Activated T-cell treated with anti-CD3 and anti-CD28 coated beads, Interleukin-2, amount 50 U/mL, for 72 hours (primary cell): ENCODE results near the gene FTH1. TPM values are rescaled to one million over a fixed set of nuclear protein-coding genes. Genes with fewer than 3 reads are reported as not detected.

Source experiments
- ATAC-seq, 2 donors: fragments of 150-1000 bp; cut with Tn5 transposase; replicated peaks in 1 of 2; 2 replicates each; pipeline ENCODE4 v1.10.0; 2021; ENCODE audit warnings: moderate library complexity in 2 of 2, mild to moderate bottlenecking in 1 of 2
- DNase-seq, 2 donors: peaks; one replicate each; pipeline ENCODE4 v3.0.0; 2021 to 2022; ENCODE audit warnings: mixed read lengths in 1 of 2
- H3K27ac Mint-ChIP-seq: one replicate; pipeline ENCODE4 v1.8.0; 2022; ENCODE audit warnings: mild to moderate bottlenecking, moderate library complexity, mixed read lengths
- H3K27me3 Mint-ChIP-seq: one replicate; pipeline ENCODE4 v1.8.0; 2022; ENCODE audit warnings: low read depth, mixed read lengths
- H3K36me3 Mint-ChIP-seq, 2 donors: one replicate each; pipeline ENCODE4 v1.8.0; 2022; ENCODE audit warnings: mixed read lengths in 2 of 2, mild to moderate bottlenecking in 1 of 2; ENCODE audit not compliant: insufficient read depth in 2 of 2
- H3K4me1 Mint-ChIP-seq: one replicate; pipeline ENCODE4 v1.8.0; 2022; ENCODE audit warnings: low read depth, mixed read lengths
- H3K4me3 Mint-ChIP-seq, 2 donors: one replicate each; pipeline ENCODE4 v1.8.0; 2022; ENCODE audit warnings: mild to moderate bottlenecking in 2 of 2, mixed read lengths in 2 of 2, moderate library complexity in 2 of 2
- H3K9me3 Mint-ChIP-seq, 2 donors: one replicate each; pipeline ENCODE4 v1.8.0; 2022; ENCODE audit warnings: mixed read lengths in 2 of 2
- total RNA-seq, 2 donors: library from RNA; stranded (reverse); gene quantifications; one replicate each; pipeline ENCODE4 v1.2.3, GENCODE V29; 2022

The FTH1 gene
- total RNA-seq, 2 donors from 2014 or later = 1,135 to 1,244 TPM

DNA sequence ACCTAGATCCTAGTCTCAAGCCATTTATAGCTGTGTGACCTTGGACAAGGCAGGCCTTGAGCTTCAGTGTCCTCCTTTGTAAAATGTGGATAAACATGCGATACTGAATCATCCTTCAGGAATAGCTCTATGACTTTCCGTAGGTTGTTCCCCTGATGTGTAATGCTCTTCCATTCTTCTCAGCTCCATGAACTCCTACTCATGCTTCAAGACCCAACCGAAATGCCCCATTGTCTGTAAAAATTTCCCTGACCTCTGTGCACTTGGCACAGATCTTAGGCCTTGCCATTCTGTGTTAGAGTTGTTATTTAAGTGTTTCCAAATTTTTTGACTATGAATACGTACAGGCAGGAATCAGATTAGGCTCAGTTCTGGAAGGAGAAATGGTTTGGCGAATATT lies 20.5 kb downstream of the FTH1 start:
- Mint-ChIP-seq H3K4me1 (peaks cover 21% of the 10 kb centered on the region), H3K27me3 (peaks cover 13% of the 10 kb centered on the region), H3K4me3 (no peak overlapping the region), H3K36me3 (no peaks in the 10 kb centered on the region), H3K9me3 (no peaks in the 10 kb centered on the region), H3K27ac (no peak overlapping the region)
- ATAC-seq = no peak
- DNase-seq = no peak

DNA sequence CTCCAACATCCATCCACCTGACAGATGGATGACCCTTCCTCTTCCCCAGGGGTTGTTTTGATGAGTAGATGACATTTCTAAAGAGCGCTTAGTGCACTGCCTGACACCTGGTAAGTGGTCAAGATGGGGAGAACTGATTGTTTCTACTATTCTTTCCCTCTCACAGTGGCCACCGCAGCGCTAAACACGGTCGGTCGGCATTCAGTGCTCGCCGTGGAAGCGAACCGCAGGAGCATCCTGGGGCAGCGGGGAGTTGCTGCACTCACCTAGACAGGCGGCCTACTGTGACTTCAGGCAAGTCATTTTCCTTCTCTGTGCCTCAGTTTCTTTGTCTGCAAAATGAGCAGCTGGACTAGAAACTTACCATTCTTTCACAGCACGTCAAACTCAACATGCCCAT lies 22.2 kb downstream of the FTH1 start:
- no peak overlapping the region for H3K4me3 Mint-ChIP-seq
- no peak for ATAC-seq

DNA sequence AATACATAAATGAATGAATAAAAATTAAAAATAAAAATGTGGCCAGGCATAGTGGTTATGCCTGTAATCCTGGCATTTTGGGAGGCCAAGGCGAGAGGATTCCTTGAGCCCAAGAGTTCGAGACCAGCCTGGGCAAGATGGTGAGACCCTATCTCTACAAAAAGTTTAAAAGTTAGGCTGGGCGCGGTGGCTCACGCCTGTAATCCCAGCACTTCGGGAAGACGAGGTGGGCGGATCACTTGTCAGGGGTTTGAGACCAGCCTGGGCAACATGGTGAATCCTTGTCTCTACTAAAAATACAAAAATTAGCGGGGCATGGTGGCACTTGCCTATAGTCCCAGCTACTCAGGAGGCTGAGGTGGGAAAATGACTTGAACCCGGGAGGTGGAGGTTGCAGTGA lies 27.0 kb downstream of the FTH1 start:
- H3K9me3 Mint-ChIP-seq = peaks cover 5 to 6% of the 10 kb centered on the region in 2 donors
- no peaks in the 10 kb centered on the region for H3K4me1 Mint-ChIP-seq
- no peak overlapping the region for H3K4me3 Mint-ChIP-seq
- no peak overlapping the region for H3K27ac Mint-ChIP-seq
- peaks cover 19% of the 10 kb centered on the region for H3K27me3 Mint-ChIP-seq
- ATAC-seq (no peak), DNase-seq (no peak)
- peaks cover 2 to 3% of the 10 kb centered on the region in 2 donors for H3K36me3 Mint-ChIP-seq

More for the DNA sequence above, 22.2 kb downstream of the FTH1 start:
- Mint-ChIP-seq H3K36me3 (no peaks in the 10 kb centered on the region), H3K9me3 (no peaks in the 10 kb centered on the region), H3K27ac (no peak overlapping the region), H3K4me1 (peaks cover 17% of the 10 kb centered on the region), H3K27me3 (peaks cover 13% of the 10 kb centered on the region)
- DNase-seq = no peak

DNA sequence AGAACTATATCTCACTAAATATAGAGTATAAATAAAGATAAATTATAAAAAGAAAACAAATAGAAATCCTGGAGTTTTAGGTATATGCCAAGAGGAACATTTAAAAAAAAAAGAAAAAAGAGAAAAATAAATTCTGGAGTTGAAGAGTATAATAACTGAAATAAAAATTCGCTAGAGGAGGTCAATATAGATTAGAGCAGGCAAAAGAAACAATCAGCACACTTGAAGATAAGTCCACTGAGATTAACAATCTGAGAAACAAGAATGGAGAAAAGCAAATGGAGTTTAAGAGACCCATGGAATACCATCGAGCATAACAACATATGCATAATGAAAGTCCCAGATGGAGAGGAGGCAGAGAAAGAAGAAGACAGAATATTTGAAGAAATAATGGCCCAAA lies 31.6 kb downstream of the FTH1 start:
- ATAC-seq (no peak), DNase-seq (no peak)
- H3K4me3 Mint-ChIP-seq = no peak overlapping the region
- peaks cover 8 to 9% of the 10 kb centered on the region in 2 donors for H3K9me3 Mint-ChIP-seq
- H3K4me1 Mint-ChIP-seq = no peaks in the 10 kb centered on the region
- H3K27me3 Mint-ChIP-seq = peaks cover 25% of the 10 kb centered on the region
- peaks cover 4 to 5% of the 10 kb centered on the region in 2 donors for H3K36me3 Mint-ChIP-seq
- no peak overlapping the region for H3K27ac Mint-ChIP-seq

DNA sequence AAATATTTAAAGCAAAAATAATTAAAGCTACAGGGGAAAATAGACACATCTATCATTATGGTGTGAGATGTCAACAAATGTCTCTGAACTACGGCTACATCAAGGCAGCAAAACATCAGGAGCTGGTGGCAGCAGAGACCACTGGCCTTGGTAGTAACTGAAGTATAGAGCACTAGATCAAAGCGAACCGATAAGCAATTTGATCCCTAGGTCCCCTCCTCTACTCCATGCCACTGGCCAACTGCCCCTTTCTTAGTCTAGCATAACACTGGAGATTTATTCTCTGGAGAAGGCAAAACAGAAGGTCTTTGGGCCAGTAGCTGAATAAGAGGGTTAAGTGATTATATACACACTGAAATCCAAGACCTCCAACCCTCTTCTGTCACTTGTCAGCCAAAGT lies 36.5 kb downstream of the FTH1 start:
- DNase-seq (no peak), ATAC-seq (no peak)
- Mint-ChIP-seq H3K27me3 (peaks cover 19% of the 10 kb centered on the region), H3K4me1 (no peaks in the 10 kb centered on the region), H3K4me3 (no peak overlapping the region), H3K36me3 (peaks cover 2 to 3% of the 10 kb centered on the region in 2 donors), H3K27ac (no peak overlapping the region), H3K9me3 (peaks cover 3 to 4% of the 10 kb centered on the region in 2 donors)

DNA sequence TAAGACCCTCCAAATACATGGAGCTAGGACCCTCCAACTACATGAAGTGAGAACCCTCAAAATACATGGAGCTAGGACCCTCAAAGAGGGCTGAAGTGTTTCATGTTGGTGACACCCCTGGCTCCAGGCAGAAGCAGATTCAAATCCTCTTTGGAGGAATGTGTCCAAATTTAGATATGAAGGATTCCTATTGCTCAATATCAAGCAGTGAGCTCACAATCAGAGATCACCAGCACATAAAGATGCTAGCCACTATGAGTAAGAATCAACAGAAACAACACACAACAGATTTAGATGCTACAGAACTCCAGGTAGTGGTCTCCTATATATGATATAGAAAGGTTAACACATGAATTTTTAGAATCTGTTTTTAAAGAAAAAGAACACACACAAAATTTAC lies 38.8 kb downstream of the FTH1 start:
- H3K27ac Mint-ChIP-seq = no peak overlapping the region
- H3K4me3 Mint-ChIP-seq = no peak overlapping the region
- ATAC-seq = no peak
- H3K27me3 Mint-ChIP-seq = peaks cover 16% of the 10 kb centered on the region
- no peak for DNase-seq
- H3K4me1 Mint-ChIP-seq = no peaks in the 10 kb centered on the region
- peaks cover 2 to 3% of the 10 kb centered on the region in 2 donors for H3K9me3 Mint-ChIP-seq
- peaks cover 2% of the 10 kb centered on the region in 2 donors for H3K36me3 Mint-ChIP-seq

DNA sequence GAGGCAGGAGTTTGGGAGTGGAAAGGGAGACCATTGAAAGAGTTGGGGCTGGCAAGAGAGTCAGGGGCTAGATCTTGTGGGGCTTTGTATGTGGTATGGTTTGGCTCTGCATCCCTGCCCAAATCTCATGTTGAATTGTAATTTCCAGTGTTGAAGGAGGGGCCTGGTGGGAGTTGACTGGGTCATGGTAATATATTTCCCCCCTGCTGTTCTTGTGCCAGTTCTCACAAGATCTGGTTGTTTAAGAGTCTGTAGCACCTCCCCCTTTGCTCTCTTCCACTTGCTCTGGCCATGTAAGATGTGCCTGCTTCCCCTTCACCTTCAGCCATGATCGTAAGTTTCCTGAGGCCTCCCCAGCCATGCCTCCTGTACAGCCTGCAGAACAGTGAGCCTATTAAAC lies 39.9 kb downstream of the FTH1 start:
- Mint-ChIP-seq H3K4me1 (no peaks in the 10 kb centered on the region), H3K27me3 (peaks cover 8% of the 10 kb centered on the region), H3K4me3 (no peak overlapping the region), H3K9me3 (no peaks in the 10 kb centered on the region), H3K36me3 (no peaks in the 10 kb centered on the region), H3K27ac (no peak overlapping the region)
- DNase-seq (no peak), ATAC-seq (no peak)

DNA sequence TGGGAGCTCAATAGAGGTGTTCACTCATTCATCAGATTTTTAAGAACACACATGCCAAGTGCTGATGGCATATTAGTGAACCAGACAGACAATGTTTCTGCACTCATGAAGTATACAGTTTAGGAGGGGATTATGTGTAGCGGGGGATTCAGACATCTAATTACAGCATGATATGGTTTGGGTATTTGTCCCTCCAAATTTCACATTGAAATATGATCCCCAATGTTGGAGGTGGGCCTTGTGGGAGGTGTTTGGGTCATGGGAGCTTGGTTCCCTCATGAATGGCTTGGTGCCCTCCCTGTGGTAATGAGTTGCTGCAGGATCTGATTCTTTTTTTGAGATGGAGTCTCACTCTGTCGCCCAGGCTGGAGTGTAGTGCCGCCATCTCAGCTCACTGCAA lies 41.2 kb downstream of the FTH1 start:
- Mint-ChIP-seq H3K4me3 (no peak overlapping the region), H3K27ac (no peak overlapping the region), H3K27me3 (peaks cover 6% of the 10 kb centered on the region), H3K9me3 (no peaks in the 10 kb centered on the region), H3K4me1 (no peaks in the 10 kb centered on the region), H3K36me3 (no peaks in the 10 kb centered on the region)
- ATAC-seq = no peak
- no peak for DNase-seq

DNA sequence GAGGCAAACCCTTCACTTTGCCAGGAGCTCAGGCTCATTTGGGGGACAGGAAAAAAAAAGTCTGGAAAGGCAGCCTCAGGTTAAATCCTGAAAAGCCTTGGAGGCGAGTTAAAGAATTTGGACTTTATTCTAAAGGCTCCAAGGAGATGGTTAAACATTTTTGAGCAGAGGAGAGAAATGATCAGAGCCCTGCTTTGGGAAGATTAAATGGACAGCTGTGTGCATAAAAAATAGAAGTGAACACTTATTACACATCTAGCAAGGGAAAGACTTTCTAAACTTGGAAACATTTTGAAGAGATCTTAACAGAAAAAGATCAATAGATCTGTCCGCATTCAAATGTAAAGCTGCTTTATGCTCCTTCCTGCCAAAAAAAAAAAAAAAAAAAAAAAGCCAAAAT lies 41.7 kb downstream of the FTH1 start:
- ATAC-seq (no peak), DNase-seq (no peak)
- Mint-ChIP-seq H3K36me3 (no peaks in the 10 kb centered on the region), H3K4me3 (no peak overlapping the region), H3K9me3 (no peaks in the 10 kb centered on the region), H3K27ac (no peak overlapping the region), H3K27me3 (peaks cover 4% of the 10 kb centered on the region), H3K4me1 (no peaks in the 10 kb centered on the region)

DNA sequence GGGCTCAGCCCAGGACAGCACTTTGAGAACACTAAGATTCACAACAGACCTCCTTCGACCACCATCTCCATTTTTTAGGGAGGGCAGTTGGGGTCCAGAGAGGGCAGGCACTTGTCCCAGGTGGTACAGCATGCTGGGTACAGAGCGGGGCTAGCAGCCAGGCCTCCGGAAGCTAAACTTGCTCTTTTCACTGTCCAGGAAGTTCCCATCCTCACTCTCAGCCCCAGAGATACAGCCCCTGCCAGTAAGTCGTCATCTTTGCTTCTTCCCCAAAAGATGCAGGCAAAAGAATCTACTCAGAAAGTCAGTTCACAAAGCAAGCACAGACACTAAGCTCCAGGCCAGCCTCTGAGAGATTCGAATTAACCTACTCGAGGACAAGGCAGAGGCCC lies 43.4 kb downstream of the FTH1 start:
- peaks cover 18% of the 10 kb centered on the region for H3K27me3 Mint-ChIP-seq
- H3K4me3 Mint-ChIP-seq = no peak overlapping the region
- H3K36me3 Mint-ChIP-seq = no peaks in the 10 kb centered on the region
- ATAC-seq = no peak
- no peaks in the 10 kb centered on the region for H3K9me3 Mint-ChIP-seq
- H3K27ac Mint-ChIP-seq = no peak overlapping the region
- no peak for DNase-seq
- no peaks in the 10 kb centered on the region for H3K4me1 Mint-ChIP-seq

DNA sequence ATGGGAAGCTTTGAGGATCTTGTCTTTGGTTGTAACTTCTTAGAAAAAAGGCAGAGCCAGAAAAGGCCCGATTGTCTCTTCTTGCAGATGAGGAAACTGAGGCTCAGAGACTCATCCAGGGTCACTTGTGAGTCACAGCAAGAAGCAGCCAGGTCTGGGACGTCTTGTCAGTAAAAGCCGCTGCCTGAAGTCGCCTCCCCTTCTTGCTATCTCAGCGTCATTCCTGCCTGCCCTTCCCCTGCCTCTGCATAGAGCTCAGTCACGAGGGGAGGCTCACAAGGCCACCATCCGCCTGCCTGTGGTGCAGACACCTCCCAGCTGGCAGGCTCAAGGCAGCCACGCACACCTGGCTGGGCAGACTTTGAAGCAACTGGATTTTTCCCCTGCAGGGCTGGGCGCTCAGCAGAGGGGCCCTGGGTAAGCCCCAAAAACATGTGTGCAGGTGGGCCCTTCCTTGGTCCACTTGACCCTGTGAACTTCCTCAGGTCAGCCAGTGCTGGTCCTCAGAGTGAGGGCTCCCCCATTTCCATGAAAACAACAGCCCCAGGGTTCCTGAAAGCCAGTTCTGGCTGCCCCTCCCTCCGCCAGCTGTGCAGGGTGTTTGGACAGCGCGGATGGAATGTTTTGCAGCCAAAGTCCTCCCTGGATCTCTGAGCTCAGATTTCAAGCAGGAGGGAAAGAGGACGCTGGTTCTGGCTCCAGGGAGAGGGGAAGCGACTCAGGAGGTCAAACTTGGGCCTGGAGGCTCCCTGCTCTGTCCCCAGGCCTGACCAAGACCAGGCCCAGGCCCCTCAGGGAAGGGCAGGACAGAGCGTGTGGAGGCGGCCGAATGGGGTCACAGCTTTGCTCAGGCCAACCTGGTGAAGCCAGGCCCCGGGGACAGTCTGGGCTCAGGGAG lies 44.0 kb downstream of the FTH1 start:
- ATAC-seq = no peak
- Mint-ChIP-seq H3K4me3 (no peak overlapping the region), H3K36me3 (no peaks in the 10 kb centered on the region), H3K4me1 (peaks cover under 1% of the 10 kb centered on the region), H3K27ac (no peak overlapping the region), H3K27me3 (peaks cover 25% of the 10 kb centered on the region), H3K9me3 (no peaks in the 10 kb centered on the region)
- DNase-seq = no peak

DNA sequence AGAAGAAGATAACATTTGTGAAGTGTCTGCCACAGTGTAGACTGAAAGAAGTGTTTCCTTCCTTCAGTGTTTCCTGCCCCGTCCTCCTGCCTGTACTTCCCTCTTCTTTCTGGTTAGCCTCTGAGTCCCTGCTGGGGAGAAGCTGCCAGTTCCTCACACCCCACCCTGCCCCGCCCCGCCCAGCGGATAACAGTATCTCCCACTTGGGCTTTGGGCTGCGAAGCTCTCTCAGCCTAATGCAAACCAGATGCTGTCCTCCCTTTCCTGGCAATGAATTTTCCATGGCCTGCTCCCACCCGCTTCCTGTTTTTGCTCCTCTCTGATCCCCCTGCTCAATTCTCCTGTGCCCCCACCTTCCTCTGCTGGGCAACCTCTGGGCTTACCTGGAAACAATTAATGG lies 44.9 kb downstream of the FTH1 start:
- no peak overlapping the region for H3K27ac Mint-ChIP-seq
- no peak for ATAC-seq
- peaks cover 9% of the 10 kb centered on the region for H3K4me1 Mint-ChIP-seq
- H3K4me3 Mint-ChIP-seq = no peak overlapping the region
- peaks cover 34% of the 10 kb centered on the region for H3K27me3 Mint-ChIP-seq
- no peaks in the 10 kb centered on the region for H3K9me3 Mint-ChIP-seq
- no peak for DNase-seq
- peaks cover 1 to 4% of the 10 kb centered on the region in 2 donors for H3K36me3 Mint-ChIP-seq

DNA sequence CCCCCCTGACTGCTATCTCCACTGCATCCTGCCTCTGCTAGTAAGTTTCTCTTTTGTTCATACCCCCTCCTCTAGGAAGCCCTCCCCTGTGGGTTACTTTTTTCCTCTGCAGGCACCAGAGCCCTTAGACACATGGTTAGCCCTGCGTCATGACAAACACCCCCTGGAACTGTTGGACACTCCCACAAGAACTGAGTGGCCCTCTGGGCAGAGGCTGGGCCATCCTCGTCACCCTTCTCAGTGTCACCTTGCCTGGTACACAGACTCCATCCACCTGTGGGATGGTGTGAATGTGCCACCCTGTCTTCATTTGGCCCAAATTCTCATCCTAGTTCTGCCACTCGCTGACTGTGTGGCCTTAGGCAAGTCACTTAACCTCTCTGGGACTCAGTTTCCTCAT lies 46.0 kb downstream of the FTH1 start:
- Mint-ChIP-seq H3K4me1 (peaks cover 9% of the 10 kb centered on the region), H3K9me3 (no peaks in the 10 kb centered on the region), H3K4me3 (no peak overlapping the region), H3K36me3 (peaks cover 1 to 4% of the 10 kb centered on the region in 2 donors), H3K27ac (no peak overlapping the region), H3K27me3 (peaks cover 38% of the 10 kb centered on the region)
- ATAC-seq (no peak), DNase-seq (no peak)
